H1 (cell line): ENCODE data around the gene WASHC4. TPM values are rescaled to one million over a fixed set of nuclear protein-coding genes. Genes with fewer than 3 reads are reported as not detected.

ENCODE experiments used
- CBX5 ChIP-seq: fragments of 300-800, 300-1000 bp; sonication (generic); IDR thresholded peaks from 2 replicates; pipeline ENCODE4 v1.7.1; 2016; ENCODE audit warnings: antibody characterized with exemption, low read length, low read depth
- CHD7 ChIP-seq: fragments of 300-600 bp; sonication (generic); IDR thresholded peaks from 2 replicates; pipeline ENCODE4 v1.7.1; 2012; ENCODE audit warnings: low read length, moderate library complexity, mild to moderate bottlenecking, inconsistent platforms; ENCODE audit not compliant: insufficient replicate concordance
- MAFK ChIP-seq: IDR thresholded peaks from 2 replicates; pipeline ENCODE4 v1.6.1; 2012; ENCODE audit warnings: low read depth, mild to moderate bottlenecking, improper control_type of control experiment, low read length
- NANOG ChIP-seq: IDR thresholded peaks from 2 replicates; pipeline ENCODE4 v1.6.1; 2011; ENCODE audit warnings: low read length, low read depth, mild to moderate bottlenecking, inconsistent platforms; ENCODE audit not compliant: insufficient read depth, poor library complexity, severe bottlenecking
- PHF8 ChIP-seq: fragments of 200-600 bp; sonication (generic); conservative IDR thresholded peaks from 2 replicates; pipeline ENCODE4 v1.7.1; 2012; ENCODE audit warnings: low read depth, mild to moderate bottlenecking, inconsistent platforms, low read length, moderate library complexity
- RAD21 ChIP-seq, 2 experiments: IDR thresholded peaks in 1 of 2; conservative IDR thresholded peaks in 1 of 2; 2 replicates each; pipeline ENCODE4 v1.6.1; 2011; ENCODE audit warnings: low read depth in 2 of 2, low read length in 2 of 2, improper control_type of control experiment in 1 of 2, inconsistent platforms in 1 of 2, mild to moderate bottlenecking in 1 of 2, moderate library complexity in 1 of 2
- RBBP5 ChIP-seq: IDR thresholded peaks from 2 replicates; pipeline ENCODE4 v1.7.1; 2012; ENCODE audit warnings: low read depth, mild to moderate bottlenecking, inconsistent platforms, low read length, moderate library complexity, borderline replicate concordance
- SIN3A ChIP-seq, 2 experiments: IDR thresholded peaks in 1 of 2; conservative IDR thresholded peaks in 1 of 2; 2 replicates each; pipeline ENCODE4 v1.6.1; 2011 to 2012; ENCODE audit warnings: low read length in 2 of 2, improper control_type of control experiment in 1 of 2, low read depth in 1 of 2, mild to moderate bottlenecking in 1 of 2
- polyA plus RNA-seq, 7 experiments: library from polyadenylated mRNA; depleted of rRNA in 3 of 7; stranded (reverse) in 5 of 7; unstranded in 2 of 7; fragments of >200 nt in 5 of 7; fragments of 200-250 nt in 2 of 7; gene quantifications; 1 replicate in 5 of 7; 2 replicates in 1 of 7; 4 replicates in 1 of 7; pipeline versions ENCODE4 v1.2.1 to v1.2.3, GENCODE V29; 2011 to 2013; ENCODE audit warnings: missing spikeins in 2 of 7, mixed read lengths in 2 of 7
- total RNA-seq: library from RNA; stranded (reverse); fragmentation: NEBNext Ultra II Directional; extraction: Animal tissue kit (Norgen Biotek cat#: 25700); gene quantifications from 2 replicates; pipeline ENCODE4 v1.2.1, GENCODE V29; 2021

WASHC4 gene
- total and polyA plus RNA-seq, 2 of the 8 experiments (the other 6 are each of a cell fraction or from before 2014, with no cell fraction given), result 13.0 to 38.5 TPM

GRCh38 chr12:105116969-105117368 is 9.4 kb downstream of the WASHC4 start (continued):
- TF ChIP-seq CHD7, result no peak
- TF ChIP-seq CBX5, result no peak
- no peak for TF ChIP-seq PHF8
- no peak for TF ChIP-seq MAFK
- TF ChIP-seq NANOG, result no peak
- no peak for TF ChIP-seq RBBP5
- TF ChIP-seq SIN3A (conservative IDR thresholded peaks at IDR 0.05 in 1 of 2, IDR thresholded peaks at IDR 0.05 in 1 of 2; ENCODE audit: low read depth in 1 of 2, low read length in 2 of 2), result no peak
- TF ChIP-seq RAD21 (IDR thresholded peaks at IDR 0.05 in 1 of 2, conservative IDR thresholded peaks at IDR 0.05 in 1 of 2; ENCODE audit: low read depth in 2 of 2, low read length in 2 of 2), result no peak
